OCI-LY1 (cell line): ENCODE data around the gene C9orf50.

Experiments
- H2AFZ ChIP-seq: fragments of 200-600 bp; sonication (generic), shearing (Covaris generic); 2 replicates; pipeline ENCODE4 v1.6.0; 2014; ENCODE audit warnings: antibody characterized with exemption, mild to moderate bottlenecking, low read length
- H3F3A ChIP-seq: fragments of 200-600 bp; sonication (generic), shearing (Covaris generic); 2 replicates; pipeline ENCODE4 v1.6.0; 2014; ENCODE audit warnings: mild to moderate bottlenecking, antibody characterized with exemption, low read length, moderate library complexity; ENCODE audit not compliant: insufficient read depth
- H3K27ac ChIP-seq: fragments of 200-600 bp; sonication (generic); 2 replicates; pipeline ENCODE4 v1.5.1; 2014; ENCODE audit warnings: low read length, mixed run types, mild to moderate bottlenecking, low read depth; ENCODE audit not compliant: poor library complexity, severe bottlenecking
- H3K27me3 ChIP-seq: fragments of 200-600 bp; sonication (generic); 2 replicates; pipeline ENCODE4 v1.6.0; 2014; ENCODE audit warnings: antibody characterized with exemption, mild to moderate bottlenecking, low read length, moderate library complexity; ENCODE audit not compliant: insufficient read depth
- H3K36me3 ChIP-seq: fragments of 200-600 bp; sonication (generic); 2 replicates; pipeline ENCODE4 v1.6.1; 2014; ENCODE audit warnings: mild to moderate bottlenecking, antibody characterized with exemption, low read length, moderate library complexity, mixed read lengths; ENCODE audit not compliant: insufficient read depth
- H3K4me1 ChIP-seq: fragments of 200-600 bp; sonication (generic); 2 replicates; pipeline ENCODE4 v1.5.1; 2014; ENCODE audit warnings: mild to moderate bottlenecking, low read length, moderate library complexity; ENCODE audit not compliant: insufficient read depth, severe bottlenecking
- H3K4me2 ChIP-seq: fragments of 200-600 bp; sonication (generic), shearing (Covaris generic); 2 replicates; pipeline ENCODE4 v1.6.1; 2014; ENCODE audit warnings: low read length
- H3K4me3 ChIP-seq: fragments of 200-600 bp; sonication (generic); 2 replicates; pipeline ENCODE4 v1.5.1; 2014; ENCODE audit warnings: low read length, low read depth, mild to moderate bottlenecking, mixed read lengths; ENCODE audit not compliant: poor library complexity, severe bottlenecking
- H3K79me2 ChIP-seq: fragments of 200-600 bp; shearing (Covaris generic); 2 replicates; pipeline ENCODE4 v1.6.1; 2016; ENCODE audit warnings: mixed run types, low read length, mixed read lengths; ENCODE audit not compliant: insufficient read depth
- H3K9ac ChIP-seq: fragments of 200-600 bp; sonication (generic), shearing (Covaris generic); 2 replicates; pipeline ENCODE4 v1.6.1; 2014; ENCODE audit warnings: mild to moderate bottlenecking, low read length, mixed read lengths
- H3K9me2 ChIP-seq: fragments of 200-600 bp; sonication (generic), shearing (Covaris generic); 2 replicates; pipeline ENCODE4 v1.6.1; 2014; ENCODE audit warnings: low read depth, mild to moderate bottlenecking, low read length, mixed read lengths
- H3K9me3 ChIP-seq: fragments of 200-600 bp; shearing (Covaris generic); 2 replicates; pipeline ENCODE4 v1.6.1; 2014; ENCODE audit warnings: low read length, mixed read lengths
- H4K20me1 ChIP-seq: fragments of 200-600 bp; sonication (generic), shearing (Covaris generic); 2 replicates; pipeline ENCODE4 v1.6.0; 2016; ENCODE audit warnings: mild to moderate bottlenecking, low read length; ENCODE audit not compliant: insufficient read depth
- CTCF ChIP-seq: fragments of 200-600 bp; sonication (generic), shearing (Covaris generic); IDR thresholded peaks from 2 replicates; pipeline ENCODE4 v1.5.1; 2017; ENCODE audit warnings: mild to moderate bottlenecking, antibody characterized with exemption, low read length, moderate library complexity, mixed read lengths
- EZH2 ChIP-seq: fragments of 200-600 bp; sonication (generic), shearing (Covaris generic); IDR thresholded peaks from 2 replicates; pipeline ENCODE4 v1.8.0; 2017; ENCODE audit warnings: borderline replicate concordance, mixed run types, mild to moderate bottlenecking, antibody characterized with exemption, low read length, moderate library complexity, mixed read lengths

C9orf50 gene

GRCh38 chr9:129617167-129617566, 3.7 kb downstream of the C9orf50 start:
- H3K9me2 ChIP-seq = no peaks in the 10 kb centered on the region
- no peaks in the 10 kb centered on the region for H3K4me1 ChIP-seq
- no peak overlapping the region for H3K4me2 ChIP-seq
- H3K36me3 ChIP-seq = no peaks in the 10 kb centered on the region
- H3F3A ChIP-seq = no peaks in the 10 kb centered on the region
- no peaks in the 10 kb centered on the region for H3K79me2 ChIP-seq
- H2AFZ ChIP-seq = no peak overlapping the region
- no peak overlapping the region for H3K27ac ChIP-seq
- H3K9ac ChIP-seq = no peak overlapping the region
- TF ChIP-seq CTCF (peak; percentile 41; the same call in 1 of the 2 replicates), EZH2 (no peak)
- peaks cover 6% of the 10 kb centered on the region; the same call in 1 of the 2 replicates for H3K27me3 ChIP-seq
- H3K9me3 ChIP-seq = no peaks in the 10 kb centered on the region
- H4K20me1 ChIP-seq = no peaks in the 10 kb centered on the region
- H3K4me3 ChIP-seq = no peak overlapping the region

GRCh38 chr9:129615407-129616285, 5.3 kb downstream of the C9orf50 start:
- Histone ChIP-seq H3F3A (no peaks in the 10 kb centered on the region), H4K20me1 (no peaks in the 10 kb centered on the region), H2AFZ (no peak overlapping the region), H3K27ac (no peak overlapping the region), H3K79me2 (no peaks in the 10 kb centered on the region), H3K4me2 (no peak overlapping the region), H3K9me3 (no peaks in the 10 kb centered on the region), H3K4me3 (no peak overlapping the region), H3K27me3 (peaks cover 6% of the 10 kb centered on the region; the same call in 1 of the 2 replicates), H3K36me3 (no peaks in the 10 kb centered on the region), H3K9me2 (no peaks in the 10 kb centered on the region), H3K4me1 (peaks cover 5% of the 10 kb centered on the region), H3K9ac (no peak overlapping the region)
- TF ChIP-seq CTCF (no peak), EZH2 (no peak)

- TF ChIP-seq CTCF = no peak
- no peak for TF ChIP-seq EZH2
- no peak overlapping the region for H2AFZ ChIP-seq
- H3K4me3 ChIP-seq = no peak overlapping the region
- H3K79me2 ChIP-seq = no peaks in the 10 kb centered on the region
- H3K27ac ChIP-seq = no peak overlapping the region
- H3K9me2 ChIP-seq = no peaks in the 10 kb centered on the region
- H4K20me1 ChIP-seq = no peaks in the 10 kb centered on the region
- no peak overlapping the region for H3K4me2 ChIP-seq
- H3K9me3 ChIP-seq = no peaks in the 10 kb centered on the region
- peaks cover 6% of the 10 kb centered on the region; the same call in 1 of the 2 replicates for H3K27me3 ChIP-seq
- peaks cover 6% of the 10 kb centered on the region for H3K4me1 ChIP-seq
- H3F3A ChIP-seq = no peaks in the 10 kb centered on the region
- H3K36me3 ChIP-seq = no peaks in the 10 kb centered on the region
- no peak overlapping the region for H3K9ac ChIP-seq
Observed at GRCh38 chr9:129614932-129615331, 6.0 kb downstream of the C9orf50 start.
